Large intestine (tissue), 3 donors: ENCODE data around the gene SYT1. TPM values are rescaled to one million over a fixed set of nuclear protein-coding genes. Genes with fewer than 3 reads are reported as not detected.

Source experiments
- DNase-seq, 2 donors: peaks; one replicate each; pipeline versions ENCODE4 v3.0.0 to v3.0.0-alpha.2; 2013
- H3K27ac ChIP-seq: one replicate; pipeline ENCODE4 v1.5.1; 2013; ENCODE audit warnings: low read length
- H3K27me3 ChIP-seq: 2 replicates; pipeline ENCODE4 v1.6.1; 2013; ENCODE audit warnings: low read length; ENCODE audit not compliant: control insufficient read depth, insufficient read depth
- H3K36me3 ChIP-seq: 2 replicates; pipeline ENCODE4 v1.6.1; 2013; ENCODE audit warnings: low read length; ENCODE audit not compliant: control insufficient read depth, insufficient read depth
- H3K4me1 ChIP-seq: one replicate; pipeline ENCODE4 v1.6.1; 2013; ENCODE audit warnings: low read length; ENCODE audit not compliant: control insufficient read depth, insufficient read depth
- H3K4me3 ChIP-seq: one replicate; pipeline ENCODE4 v1.5.1; 2013; ENCODE audit warnings: low read length
- H3K9me3 ChIP-seq: one replicate; pipeline ENCODE4 v1.6.1; 2013; ENCODE audit warnings: mild to moderate bottlenecking, low read depth, low read length, moderate library complexity; ENCODE audit not compliant: control insufficient read depth
- WGBS: methylation state at CpG from one replicate; pipeline ENCODE4 v1.1.5; 2013; ENCODE audit warnings: low lambda C conversion rate; ENCODE audit not compliant: insufficient coverage; 5-methylcytosine and 5-hydroxymethylcytosine counted together
- polyA plus RNA-seq: library from polyadenylated mRNA; unstranded; fragments of 120-200 nt; gene quantifications from one replicate; pipeline ENCODE4 v1.2.1, GENCODE V29; 2013

The SYT1 gene
- polyA plus RNA-seq, 1 donor, result 12.6 TPM

DNA sequence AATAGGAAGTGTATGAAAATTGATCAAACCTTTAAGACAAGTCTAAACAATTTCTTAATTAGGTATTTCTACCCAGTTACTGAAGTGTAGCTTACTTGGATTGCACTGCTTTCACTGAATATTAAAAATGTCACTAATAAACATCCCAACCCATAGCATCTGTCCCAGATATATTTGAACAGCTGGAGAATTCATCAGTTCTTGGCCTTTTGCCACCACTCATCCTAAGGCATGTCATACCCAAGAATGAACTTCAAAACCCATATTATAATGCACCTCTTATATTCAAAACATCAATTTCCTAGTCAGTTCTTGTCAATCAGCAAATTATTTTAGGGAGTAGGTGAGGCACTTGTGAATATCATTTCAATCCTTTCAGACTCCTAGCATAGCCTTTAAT, 433.9 kb downstream of the SYT1 start:
- no peaks in the 10 kb centered on the region for H3K27me3 ChIP-seq
- DNase-seq, result no peak
- no peak overlapping the region for H3K27ac ChIP-seq
- H3K9me3 ChIP-seq, result no peaks in the 10 kb centered on the region
- no peaks in the 10 kb centered on the region for H3K4me1 ChIP-seq
- H3K36me3 ChIP-seq, result no peaks in the 10 kb centered on the region
- no peak overlapping the region for H3K4me3 ChIP-seq

DNA sequence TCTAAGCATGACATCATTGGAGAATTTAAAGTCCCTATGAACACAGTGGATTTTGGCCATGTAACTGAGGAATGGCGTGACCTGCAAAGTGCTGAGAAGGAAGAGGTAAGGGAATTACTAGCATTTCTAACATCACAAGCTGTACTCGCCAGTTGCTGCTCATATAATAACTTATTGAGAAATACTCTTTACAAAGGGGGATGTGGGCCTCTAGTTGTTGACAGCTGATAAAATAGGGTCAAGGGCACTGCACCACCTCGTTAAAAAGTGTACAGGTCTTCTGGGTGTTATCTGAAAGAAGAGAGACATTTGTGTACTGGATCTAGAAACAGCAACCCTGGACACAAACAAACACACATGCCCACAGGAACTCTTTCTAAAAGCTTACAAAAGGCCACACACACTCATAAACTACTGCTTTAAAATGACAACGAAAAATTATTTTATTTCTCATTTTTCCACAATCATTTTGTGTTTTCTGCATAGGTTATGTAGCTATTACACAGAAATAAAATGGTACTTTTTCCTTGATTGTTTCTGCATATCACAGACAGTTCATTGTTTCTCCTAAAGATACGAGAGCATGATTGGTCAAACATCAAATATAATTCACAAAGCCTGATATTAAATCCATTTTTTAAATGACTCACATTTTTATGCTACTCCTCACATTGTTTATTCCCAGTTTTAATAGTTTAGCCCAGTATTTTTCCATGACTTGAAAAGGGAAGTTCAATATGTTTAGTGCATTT, 435.0 kb downstream of the SYT1 start:
- H3K4me1 ChIP-seq, result no peaks in the 10 kb centered on the region
- DNase-seq, result no peak
- WGBS, result 100% methylated on average over 2 of the region's 5 CpGs

DNA sequence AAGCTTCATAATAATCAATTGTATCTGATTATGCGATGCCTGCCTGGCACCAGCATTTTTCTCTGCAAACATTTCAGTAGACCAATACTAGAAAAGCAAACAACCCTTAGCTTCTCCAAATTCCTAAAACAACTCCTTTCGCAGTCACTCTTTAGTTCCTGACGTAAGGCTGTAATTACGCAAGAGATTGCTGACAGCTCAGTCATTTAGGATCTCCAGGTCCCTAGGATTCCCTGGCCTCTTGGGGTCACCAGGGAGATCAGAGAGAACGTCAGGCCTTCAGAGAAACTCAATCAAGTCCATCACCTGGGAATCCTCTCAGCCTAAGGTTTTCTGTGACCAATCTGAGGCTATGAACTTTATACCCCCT, 435.6 kb downstream of the SYT1 start:
- no peak for DNase-seq
- Histone ChIP-seq H3K36me3 (no peaks in the 10 kb centered on the region), H3K4me3 (no peak overlapping the region), H3K27me3 (no peaks in the 10 kb centered on the region), H3K27ac (no peak overlapping the region), H3K9me3 (no peaks in the 10 kb centered on the region), H3K4me1 (no peaks in the 10 kb centered on the region)
- 80% methylated on average over 1 of the region's 5 CpGs for WGBS

More for the DNA sequence above, 435.0 kb downstream of the SYT1 start:
- H3K4me3 ChIP-seq, result no peak overlapping the region
- H3K9me3 ChIP-seq, result no peaks in the 10 kb centered on the region
- no peak overlapping the region for H3K27ac ChIP-seq
- H3K36me3 ChIP-seq, result no peaks in the 10 kb centered on the region
- no peaks in the 10 kb centered on the region for H3K27me3 ChIP-seq

DNA sequence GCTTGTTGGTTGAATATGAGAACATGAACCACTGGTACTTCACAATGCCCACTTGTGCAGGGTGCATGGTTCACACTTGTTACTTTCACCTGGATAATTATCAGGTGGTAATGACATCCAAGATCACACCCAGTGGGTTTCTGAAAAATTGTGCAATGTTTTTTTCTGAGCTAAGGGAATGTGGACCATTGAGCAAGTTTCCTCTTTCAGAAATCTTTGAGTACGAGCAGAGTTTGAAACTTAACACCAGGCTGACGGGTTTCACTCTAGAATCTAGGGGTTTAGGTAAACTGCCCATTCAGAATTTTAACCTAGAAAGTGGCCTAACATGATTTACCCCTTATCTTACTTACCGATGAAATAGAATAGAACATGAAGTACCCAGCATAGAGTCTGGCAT, 436.6 kb downstream of the SYT1 start:
- Histone ChIP-seq H3K36me3 (no peaks in the 10 kb centered on the region), H3K27me3 (no peaks in the 10 kb centered on the region), H3K4me3 (no peak overlapping the region), H3K4me1 (no peaks in the 10 kb centered on the region), H3K9me3 (no peaks in the 10 kb centered on the region), H3K27ac (no peak overlapping the region)
- no CpG with 5 or more reads among the region's 3 CpGs for WGBS
- DNase-seq, result no peak

DNA sequence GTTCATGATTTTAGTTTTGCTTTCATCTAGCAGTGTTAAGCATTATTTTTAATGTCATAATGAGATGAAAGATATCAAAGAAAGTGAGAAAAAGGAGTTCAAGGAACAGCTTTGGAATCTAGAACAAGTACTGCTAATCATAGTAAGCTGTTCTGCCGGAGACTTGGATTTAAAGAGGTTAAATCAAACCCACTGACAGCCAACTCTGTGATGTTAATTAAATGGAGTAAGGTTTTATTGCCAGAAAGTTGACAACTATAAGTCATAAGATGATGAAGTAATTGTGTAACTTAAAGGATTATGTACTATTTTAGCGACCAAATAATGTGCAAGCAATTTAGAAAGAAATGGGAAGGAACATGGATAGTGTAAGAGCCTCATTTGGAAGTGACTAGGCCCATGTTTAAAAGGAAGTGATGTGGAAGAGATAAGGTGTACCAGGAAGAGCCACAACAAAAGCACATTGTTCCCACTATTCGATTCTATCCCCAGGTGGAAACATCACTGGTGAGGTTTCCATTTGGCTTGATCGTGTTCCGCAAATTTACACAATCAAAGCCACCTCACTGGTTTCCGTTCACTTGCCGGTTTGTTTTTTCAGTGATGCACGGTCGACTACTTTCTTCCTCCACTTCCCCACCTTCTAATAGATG, 437.7 kb downstream of the SYT1 start:
- Histone ChIP-seq H3K9me3 (no peaks in the 10 kb centered on the region), H3K27ac (no peak overlapping the region), H3K36me3 (no peaks in the 10 kb centered on the region), H3K4me1 (no peaks in the 10 kb centered on the region), H3K27me3 (no peaks in the 10 kb centered on the region), H3K4me3 (no peak overlapping the region)
- WGBS, result 90% methylated on average over 5 of the region's 9 CpGs
- DNase-seq, result no peak

DNA sequence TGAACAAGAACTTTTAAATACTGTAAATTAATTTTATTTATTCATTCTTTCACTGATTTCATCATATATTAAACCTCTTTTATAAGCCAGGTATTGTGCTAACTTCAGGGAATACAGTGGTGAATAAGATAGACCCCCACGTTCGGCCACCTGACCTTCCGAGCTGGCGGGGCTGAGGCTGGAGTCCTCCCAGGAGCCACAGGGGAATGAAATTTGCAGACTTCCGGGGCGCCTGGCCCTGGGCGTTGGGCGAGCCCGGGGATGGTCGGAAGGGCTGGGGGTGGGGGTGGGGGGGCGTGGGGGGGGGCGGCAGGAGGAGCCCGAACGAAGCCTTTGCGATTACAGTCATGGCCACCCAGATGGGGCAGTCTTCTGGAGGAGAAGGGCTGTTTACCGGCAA, 442.8 kb downstream of the SYT1 start:
- Histone ChIP-seq H3K4me1 (no peaks in the 10 kb centered on the region), H3K4me3 (no peak overlapping the region), H3K9me3 (no peaks in the 10 kb centered on the region), H3K27ac (no peak overlapping the region), H3K36me3 (no peaks in the 10 kb centered on the region), H3K27me3 (no peaks in the 10 kb centered on the region)
- WGBS, result no CpG with 5 or more reads among the region's 16 CpGs
- no peak for DNase-seq

DNA sequence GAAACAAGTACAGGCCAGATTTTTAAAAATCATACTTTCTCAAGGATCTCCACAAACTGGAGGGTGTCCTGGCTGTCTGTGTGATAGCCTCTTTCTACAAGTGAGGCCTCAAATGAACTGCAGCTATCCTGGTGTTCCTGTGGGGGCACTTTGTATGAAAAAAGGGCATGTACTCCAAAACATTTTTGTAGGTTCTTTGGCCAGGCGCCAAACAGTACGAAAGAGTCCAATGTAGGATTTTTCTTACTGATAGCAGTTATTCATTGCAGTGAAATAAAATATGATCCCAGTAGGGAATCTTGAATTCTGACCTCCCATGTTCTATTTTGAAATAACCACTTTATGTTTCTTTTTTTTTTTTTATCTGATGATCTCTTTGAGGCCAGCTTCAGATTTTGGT, 444.5 kb downstream of the SYT1 start:
- H3K36me3 ChIP-seq, result no peaks in the 10 kb centered on the region
- no peaks in the 10 kb centered on the region for H3K27me3 ChIP-seq
- 100% methylated on average over 1 of the region's 2 CpGs for WGBS
- H3K4me3 ChIP-seq, result no peak overlapping the region
- no peaks in the 10 kb centered on the region for H3K4me1 ChIP-seq
- no peak overlapping the region for H3K27ac ChIP-seq
- no peak for DNase-seq
- H3K9me3 ChIP-seq, result no peaks in the 10 kb centered on the region

DNA sequence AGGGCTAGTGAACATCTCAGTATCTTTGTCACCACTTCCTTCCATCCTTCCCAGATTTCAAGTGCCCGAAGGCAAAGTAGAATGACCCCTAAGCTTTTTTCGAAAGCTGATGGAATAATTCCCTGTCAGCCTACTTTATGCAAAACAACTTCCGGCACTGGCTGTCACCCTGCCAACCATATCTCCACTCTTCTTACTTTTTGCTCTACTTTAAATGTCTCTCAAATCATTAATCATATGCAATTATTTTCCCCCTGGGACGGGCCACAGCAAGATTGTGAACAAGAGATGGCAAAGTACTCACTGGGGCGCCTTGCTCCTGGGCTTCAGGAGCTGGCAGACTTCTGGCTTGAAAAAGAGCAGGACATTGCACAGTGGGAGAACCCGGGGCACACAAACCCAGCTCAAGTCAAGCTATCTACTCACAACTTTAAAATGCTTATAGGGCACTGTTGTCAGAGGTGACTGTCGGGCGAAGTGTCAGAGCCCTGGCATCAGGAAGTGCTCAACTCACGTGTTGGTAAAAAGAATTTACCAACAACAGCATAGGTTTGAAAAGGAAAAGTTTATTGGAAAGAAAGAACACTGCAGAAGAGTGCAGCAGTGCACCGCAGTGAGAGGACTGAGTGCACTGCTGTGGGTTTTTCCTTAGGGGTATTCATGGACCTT, 452.7 kb downstream of the SYT1 start:
- DNase-seq, result no peak
- no peaks in the 10 kb centered on the region for H3K27me3 ChIP-seq
- H3K4me1 ChIP-seq, result no peaks in the 10 kb centered on the region
- no peak overlapping the region for H3K27ac ChIP-seq
- WGBS, result 80% methylated on average over 3 of the region's 10 CpGs
- no peaks in the 10 kb centered on the region for H3K36me3 ChIP-seq
- no peaks in the 10 kb centered on the region for H3K9me3 ChIP-seq
- H3K4me3 ChIP-seq, result no peak overlapping the region

DNA sequence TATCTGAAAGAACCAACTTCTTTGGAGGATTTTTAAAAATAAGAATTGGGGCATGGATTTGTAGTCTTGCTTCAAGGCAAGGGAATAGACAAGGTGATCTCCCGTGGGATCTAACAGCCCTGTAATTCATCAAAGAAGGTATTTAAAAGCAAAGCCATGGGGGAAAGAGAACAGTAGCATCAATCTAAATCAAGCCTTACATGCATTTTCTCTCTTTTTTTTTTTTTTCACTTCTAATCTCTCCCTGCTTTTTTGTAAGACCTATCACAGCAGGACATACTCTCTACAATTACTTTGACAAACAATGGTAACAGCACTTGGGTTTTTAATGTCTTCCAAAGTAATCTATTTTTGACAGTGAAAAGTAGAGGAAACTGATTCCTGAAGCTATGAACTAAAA, 458.3 kb downstream of the SYT1 start:
- WGBS, result 50% methylated on average over 1 of the region's 1 CpG
- H3K4me3 ChIP-seq, result no peak overlapping the region
- no peaks in the 10 kb centered on the region for H3K27me3 ChIP-seq
- H3K9me3 ChIP-seq, result no peaks in the 10 kb centered on the region
- no peaks in the 10 kb centered on the region for H3K36me3 ChIP-seq
- no peaks in the 10 kb centered on the region for H3K4me1 ChIP-seq
- DNase-seq, result no peak
- H3K27ac ChIP-seq, result no peak overlapping the region

DNA sequence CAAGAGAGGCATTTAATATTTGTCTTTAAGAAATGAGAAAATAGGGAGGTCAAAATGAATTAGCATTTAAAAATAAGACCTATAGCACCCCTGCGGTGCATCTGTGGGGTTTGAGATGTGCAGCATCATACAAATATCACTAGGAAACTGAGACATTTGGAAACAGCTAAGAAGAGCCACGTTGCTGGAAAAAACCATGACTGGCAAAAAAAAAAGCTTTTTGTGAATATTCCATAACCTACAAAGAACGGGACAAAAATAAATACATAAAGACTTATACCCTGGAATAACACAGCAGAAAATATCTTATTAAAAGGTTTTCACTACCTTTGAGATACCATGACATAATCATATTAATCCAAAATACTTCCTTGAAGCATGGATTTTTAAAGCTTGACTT, 460.0 kb downstream of the SYT1 start:
- no peaks in the 10 kb centered on the region for H3K36me3 ChIP-seq
- 100% methylated on average over 2 of the region's 3 CpGs for WGBS
- H3K9me3 ChIP-seq, result no peaks in the 10 kb centered on the region
- H3K27ac ChIP-seq, result no peak overlapping the region
- no peaks in the 10 kb centered on the region for H3K4me1 ChIP-seq
- DNase-seq, result no peak
- no peak overlapping the region for H3K4me3 ChIP-seq
- no peaks in the 10 kb centered on the region for H3K27me3 ChIP-seq
